ENCODE measurements around the gene RAB3C. TPM values are rescaled to one million over a fixed set of nuclear protein-coding genes. Genes with fewer than 3 reads are reported as not detected.

The RAB3C gene
- total RNA-seq, 1 donor from 2014 or later: 0.84 TPM

DNA sequence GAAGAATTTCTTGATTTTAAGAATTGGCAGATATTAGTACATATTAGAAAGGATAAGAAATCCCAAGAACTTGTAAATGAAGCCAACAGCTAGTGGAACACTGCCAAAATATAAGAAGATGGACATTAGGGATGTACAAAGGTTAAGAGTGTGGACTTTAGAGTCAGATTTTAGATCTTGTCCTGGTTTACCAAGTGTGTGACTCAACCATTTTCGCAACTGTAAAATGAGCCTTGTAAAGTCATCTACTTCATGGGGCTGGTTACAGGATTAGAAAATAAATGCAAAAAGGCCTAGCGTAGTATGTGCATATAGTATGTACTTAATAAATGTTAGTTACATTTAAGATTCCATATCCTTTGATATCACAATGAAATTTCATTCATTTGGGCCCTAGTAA is 260.0 kb downstream of the RAB3C start:
- intact Hi-C loops (cut with micrococcal nuclease): no loop called here
- DNase-seq (no peak), ATAC-seq (no peak)

DNA sequence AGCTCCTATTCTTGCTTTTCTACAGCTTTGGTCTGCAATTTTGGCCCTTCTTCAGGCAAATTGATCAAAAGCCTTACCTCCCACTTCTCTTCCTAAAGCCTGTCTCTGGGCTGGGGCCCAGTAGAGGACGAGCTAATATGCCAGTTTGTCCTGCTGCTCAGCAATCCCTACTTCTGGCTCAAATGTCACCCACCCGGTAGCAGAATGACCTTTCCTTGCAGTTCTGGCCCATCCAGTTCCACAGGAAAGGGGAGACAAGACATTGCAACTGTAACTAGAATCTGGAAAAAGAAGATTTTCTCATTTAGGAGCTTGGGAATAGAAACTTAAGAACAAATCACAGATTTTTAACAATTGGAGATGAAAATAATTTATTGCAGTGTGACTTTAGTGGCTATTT is 261.5 kb downstream of the RAB3C start:
- DNase-seq (no peak), ATAC-seq (no peak)
- intact Hi-C loops (cut with micrococcal nuclease): no loop called here

DNA sequence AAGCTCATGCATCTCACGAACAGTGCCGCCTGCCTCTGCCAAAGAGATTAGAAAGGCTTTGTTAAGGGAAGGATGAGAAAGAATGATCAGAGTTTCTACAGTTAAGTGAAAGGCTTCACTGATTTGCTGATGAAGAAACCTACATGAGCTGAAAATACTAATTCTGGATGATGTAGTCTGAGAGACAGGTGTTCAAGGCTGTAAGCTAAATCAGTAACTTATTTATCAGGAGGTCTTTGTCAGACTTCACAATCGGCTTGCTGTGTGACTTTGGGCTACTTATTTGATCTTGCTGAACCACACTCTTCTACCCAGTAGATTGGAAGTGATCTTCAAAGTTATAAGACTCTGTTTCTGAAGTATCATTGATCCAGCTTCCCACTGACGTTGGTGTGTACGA is 264.2 kb downstream of the RAB3C start:
- intact Hi-C loops (cut with micrococcal nuclease): no loop called here
- DNase-seq (no peak), ATAC-seq (no peak)

DNA sequence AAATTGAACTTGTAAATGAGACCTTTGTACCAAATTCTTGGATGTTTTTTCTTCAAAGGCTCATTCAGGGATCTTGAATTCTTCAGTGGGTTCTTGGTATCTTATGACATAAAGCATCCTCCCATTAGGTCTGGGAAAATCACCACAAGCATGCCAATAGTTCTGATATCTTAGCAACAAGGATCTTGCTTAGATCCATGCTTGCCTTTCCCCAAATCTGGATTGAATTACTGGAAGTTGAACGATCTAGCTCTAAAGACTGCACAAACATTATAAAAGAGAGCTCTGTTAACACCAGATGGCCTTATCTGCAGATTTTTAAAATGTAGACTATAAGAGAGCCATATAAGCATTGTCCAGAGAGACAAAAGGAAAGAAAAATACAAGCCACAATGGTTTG is 266.3 kb downstream of the RAB3C start:
- no peak for DNase-seq
- ATAC-seq: no peak
- intact Hi-C loops (cut with micrococcal nuclease): no loop called here

DNA sequence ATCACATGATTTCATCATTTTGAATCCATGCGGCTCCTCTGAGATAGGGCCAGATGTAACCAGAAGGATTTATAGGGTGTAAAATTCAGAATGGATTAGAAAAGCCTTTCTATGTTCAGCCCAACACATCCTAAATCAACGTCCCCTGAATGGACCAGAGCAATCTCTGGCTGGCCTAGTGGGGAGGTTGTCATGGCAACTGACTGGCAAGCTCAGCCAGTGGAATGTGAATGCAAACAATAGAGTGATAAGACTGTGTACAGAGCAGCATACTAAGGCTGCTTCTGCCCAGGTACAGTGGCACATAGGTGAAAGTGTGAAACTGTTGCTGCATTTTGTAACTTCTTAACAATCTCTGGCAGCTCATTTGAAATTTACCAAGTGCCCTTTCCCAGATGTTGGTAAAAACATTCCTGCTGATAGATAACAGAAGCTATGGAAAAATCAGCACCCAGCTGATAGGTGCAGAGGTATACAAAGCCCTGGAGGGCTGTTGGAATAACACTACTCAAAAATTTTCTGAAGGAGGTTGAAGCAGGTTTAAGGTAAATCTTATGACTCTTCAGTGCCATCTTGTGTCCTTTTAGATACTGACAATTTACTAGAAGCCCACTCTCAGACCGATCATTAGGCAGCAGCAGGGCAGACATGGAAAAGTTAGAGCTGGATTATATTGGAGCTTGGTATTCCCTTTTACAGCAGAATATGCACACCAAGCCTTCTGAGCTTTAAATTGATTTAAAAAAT is 267.2 kb downstream of the RAB3C start:
- peak; percentile 36 for ATAC-seq
- intact Hi-C loops (cut with micrococcal nuclease): loop anchor here (5.0 kb wide), 1 partner anchor 353 kb away; no protein-coding TSS in a partner anchor

DNA sequence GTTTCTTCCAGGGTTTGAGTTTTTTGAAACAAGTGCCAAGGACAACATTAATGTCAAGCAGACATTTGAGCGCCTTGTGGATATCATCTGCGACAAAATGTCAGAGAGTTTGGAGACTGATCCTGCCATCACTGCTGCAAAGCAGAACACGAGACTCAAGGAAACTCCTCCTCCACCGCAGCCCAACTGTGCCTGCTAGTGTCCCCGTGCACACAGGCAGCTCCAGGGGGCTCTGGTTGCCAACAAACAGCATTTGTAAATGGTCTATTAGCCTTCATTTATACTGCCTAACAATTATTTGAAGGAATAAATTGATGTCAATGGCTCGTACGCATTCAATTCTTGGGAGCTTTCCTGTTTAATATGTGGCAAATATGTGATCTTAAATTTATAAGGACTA is 268.3 kb downstream of the RAB3C start:
- ATAC-seq (no peak), DNase-seq (no peak)
- intact Hi-C loops (cut with micrococcal nuclease): loop anchor here (5.0 kb wide), 1 partner anchor 354 kb away; no protein-coding TSS in a partner anchor

More for the DNA sequence above, 267.2 kb downstream of the RAB3C start:
- no peak for DNase-seq

DNA sequence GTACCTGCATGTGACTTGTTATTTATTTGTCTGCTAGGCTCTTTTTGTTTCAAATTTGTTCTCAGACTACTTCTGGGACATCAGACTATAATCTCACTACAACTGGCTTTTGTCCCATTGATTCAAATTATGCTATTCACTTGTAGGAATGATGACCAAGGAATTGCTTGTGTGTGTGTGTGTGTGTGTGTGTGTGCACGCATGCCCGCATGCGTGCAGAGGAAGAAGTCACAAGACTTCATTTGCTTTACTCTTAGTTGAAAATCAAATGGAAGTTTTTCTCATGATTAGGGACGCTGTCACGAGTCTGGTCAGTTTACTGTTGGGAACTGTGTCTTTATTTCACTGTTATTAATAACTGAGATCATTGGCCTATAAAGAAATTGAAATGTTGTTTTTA is 268.7 kb downstream of the RAB3C start:
- intact Hi-C loops (cut with micrococcal nuclease): loop anchor here (5.0 kb wide), 1 partner anchor 354 kb away; no protein-coding TSS in a partner anchor
- ATAC-seq (no peak), DNase-seq (no peak)

DNA sequence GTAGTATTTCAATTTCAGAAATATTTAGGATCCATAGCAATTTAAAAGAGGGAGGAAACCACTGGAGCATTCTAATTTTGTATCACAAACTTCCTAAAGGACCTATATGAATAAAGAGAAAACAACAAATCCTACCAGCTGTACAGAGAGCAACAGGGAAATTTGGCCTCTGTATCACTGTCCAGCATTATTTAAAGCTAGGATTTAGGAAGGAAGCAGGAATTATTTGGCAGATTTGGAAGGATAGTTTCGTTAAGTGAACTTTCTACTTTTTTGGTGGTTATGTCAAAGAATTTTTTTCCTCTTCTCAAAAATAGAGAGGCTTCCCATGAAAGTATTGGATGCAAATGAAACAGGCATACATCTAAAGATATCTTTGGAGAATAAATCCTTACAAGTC is 269.7 kb downstream of the RAB3C start:
- ATAC-seq (no peak), DNase-seq (no peak)
- intact Hi-C loops (cut with micrococcal nuclease): loop anchor here (5.0 kb wide), 1 partner anchor 355 kb away; no protein-coding TSS in a partner anchor

DNA sequence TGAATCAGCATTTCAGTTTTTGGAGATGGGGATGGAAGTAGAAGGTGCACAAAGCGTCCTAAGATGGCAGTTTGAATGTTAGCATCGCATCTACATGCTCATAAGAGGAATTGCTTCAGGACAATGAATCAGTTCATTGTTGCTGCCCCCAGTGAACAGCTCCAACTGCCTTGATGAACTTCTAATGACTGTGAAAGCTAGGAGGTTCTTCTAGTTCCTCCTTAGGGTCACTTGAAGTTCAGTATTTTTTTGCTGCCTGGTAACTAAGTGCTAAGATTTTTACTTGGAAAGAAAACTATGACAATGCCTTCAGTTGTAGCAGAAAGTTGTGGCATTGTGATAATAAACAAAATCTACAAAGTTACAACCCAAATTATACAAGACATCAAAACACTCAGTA is 271.6 kb downstream of the RAB3C start:
- ATAC-seq: no peak
- DNase-seq: no peak
- intact Hi-C loops (cut with micrococcal nuclease): loop anchor here (5.0 kb wide), 1 partner anchor 357 kb away; no protein-coding TSS in a partner anchor

DNA sequence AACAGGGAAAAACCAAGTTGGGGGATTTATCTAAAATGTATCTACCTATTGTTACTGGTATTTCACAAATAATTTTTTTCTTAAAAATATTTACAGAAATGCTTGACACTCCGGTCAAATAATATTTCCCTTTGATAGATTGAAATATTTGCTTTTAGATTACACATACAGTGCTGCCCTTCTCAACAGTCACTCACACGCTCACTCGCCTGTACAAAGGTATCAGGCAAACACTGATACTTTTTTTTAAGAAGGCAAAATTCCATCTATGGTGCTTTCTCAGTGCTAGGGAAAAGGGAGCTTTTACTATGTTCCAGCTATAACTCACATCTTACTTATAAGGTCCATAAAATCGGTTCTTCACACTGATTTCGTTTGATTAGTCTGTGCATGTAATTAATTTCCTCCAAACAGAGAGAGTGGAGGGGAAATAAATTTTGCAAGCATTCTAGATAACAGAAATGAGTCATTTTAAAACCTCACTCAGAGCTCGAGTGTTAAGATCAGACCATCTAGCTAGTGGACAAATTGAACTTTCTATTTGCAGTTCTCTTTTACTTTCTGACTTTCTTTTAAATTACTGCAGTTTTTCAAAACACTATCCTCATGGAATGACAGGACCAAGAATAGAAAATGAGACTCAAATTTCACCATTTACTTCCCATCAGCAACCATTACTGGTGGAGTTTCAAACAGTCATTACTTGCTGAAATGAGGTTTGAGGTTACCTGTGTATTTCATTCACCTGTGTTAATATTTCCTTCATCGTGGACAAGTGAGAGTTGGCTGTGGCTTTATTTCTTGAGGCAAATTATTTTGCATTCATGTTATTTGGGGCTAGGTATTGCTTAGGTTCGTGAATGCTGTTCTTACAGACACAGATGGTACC is 273.2 kb downstream of the RAB3C start:
- DNase-seq (no peak), ATAC-seq (no peak)
- intact Hi-C loops (cut with micrococcal nuclease): no loop called here

DNA sequence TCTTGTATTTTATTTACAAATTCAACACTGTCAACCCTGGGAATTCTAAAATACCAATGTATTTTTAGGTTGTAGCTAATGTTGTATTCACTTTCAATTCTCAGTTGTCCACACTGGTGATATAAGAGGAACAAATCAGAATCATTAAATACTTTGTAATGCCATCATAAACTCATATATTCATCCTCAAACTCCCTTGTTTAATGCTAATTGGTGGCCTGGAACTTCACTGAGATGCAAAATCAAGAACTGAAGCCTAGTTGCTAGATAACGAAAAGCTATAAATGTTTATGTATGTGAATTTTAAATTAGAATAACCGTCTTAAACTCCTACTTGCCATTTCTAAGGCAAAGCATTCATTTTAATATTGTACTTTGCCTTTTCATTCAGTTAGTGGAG is 274.7 kb downstream of the RAB3C start:
- ATAC-seq: no peak
- DNase-seq: no peak
- intact Hi-C loops (cut with micrococcal nuclease): no loop called here

DNA sequence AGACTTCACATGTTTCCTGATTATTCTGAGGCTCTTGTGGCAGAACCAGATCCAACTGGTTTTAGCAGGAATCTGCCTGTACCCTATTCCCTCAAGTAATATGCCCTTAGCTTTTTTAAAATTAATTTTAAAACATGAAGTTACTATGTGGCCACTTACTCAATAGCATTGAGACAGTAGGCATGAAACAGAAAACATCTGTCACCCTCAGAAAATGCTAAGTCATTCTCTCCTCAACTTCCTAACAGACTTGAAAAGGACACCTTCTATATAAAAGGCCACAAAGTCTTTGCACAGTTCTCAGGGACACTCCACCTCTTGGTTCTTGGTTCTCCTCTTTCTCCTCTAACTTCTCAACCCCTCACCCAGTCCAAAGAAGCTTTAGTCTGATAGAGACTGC is 277.8 kb downstream of the RAB3C start:
- intact Hi-C loops (cut with micrococcal nuclease): no loop called here
- ATAC-seq (no peak), DNase-seq (no peak)

DNA sequence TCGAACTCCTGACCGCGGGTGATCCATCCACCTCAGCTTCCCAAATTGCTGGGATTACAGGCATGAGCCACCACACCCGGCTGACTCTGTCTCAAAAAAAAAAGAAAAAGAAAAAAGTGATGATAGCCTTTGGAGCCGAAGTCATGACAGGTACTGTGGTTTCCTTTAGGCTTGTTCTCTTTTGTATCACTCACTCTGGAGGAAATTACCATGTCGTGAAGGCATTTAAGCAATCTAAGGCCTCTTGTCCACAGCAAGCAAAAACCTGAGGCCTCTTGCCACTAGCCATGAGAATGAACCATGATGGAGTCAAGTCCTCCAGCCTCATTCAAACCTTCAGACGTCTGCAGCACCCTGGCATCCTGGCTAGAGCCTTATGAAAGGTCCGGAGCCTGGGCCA is 286.1 kb downstream of the RAB3C start:
- intact Hi-C loops (cut with micrococcal nuclease): no loop called here
- DNase-seq (no peak), ATAC-seq (no peak)

DNA sequence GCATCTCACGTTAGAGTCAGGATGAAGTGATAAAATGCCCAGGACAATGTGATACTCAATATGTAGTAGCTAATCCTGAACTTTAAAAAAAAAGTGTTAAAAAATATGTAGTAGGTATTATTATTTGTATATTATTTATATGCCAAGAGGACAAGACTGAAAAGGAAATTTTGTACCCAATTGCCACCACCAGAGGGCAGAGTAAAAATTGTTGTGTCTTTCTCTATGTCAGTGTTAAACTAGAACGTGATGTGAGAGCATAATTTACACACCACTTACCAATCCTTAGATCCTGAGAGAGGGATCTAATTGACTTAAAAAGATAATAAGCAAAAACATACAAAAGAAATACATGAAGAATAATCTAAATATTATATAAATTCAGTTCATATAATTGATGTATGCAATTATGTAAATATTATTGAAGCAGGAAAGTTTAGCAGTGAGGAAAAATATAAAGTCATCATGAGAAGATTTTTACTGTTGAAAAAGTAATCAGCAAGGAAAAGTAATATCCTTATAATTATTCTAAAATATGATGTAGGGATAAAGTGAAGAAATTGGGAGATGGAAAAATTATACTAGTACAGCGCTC is 288.9 kb downstream of the RAB3C start:
- ATAC-seq (no peak), DNase-seq (no peak)
- intact Hi-C loops (cut with micrococcal nuclease): no loop called here

DNA sequence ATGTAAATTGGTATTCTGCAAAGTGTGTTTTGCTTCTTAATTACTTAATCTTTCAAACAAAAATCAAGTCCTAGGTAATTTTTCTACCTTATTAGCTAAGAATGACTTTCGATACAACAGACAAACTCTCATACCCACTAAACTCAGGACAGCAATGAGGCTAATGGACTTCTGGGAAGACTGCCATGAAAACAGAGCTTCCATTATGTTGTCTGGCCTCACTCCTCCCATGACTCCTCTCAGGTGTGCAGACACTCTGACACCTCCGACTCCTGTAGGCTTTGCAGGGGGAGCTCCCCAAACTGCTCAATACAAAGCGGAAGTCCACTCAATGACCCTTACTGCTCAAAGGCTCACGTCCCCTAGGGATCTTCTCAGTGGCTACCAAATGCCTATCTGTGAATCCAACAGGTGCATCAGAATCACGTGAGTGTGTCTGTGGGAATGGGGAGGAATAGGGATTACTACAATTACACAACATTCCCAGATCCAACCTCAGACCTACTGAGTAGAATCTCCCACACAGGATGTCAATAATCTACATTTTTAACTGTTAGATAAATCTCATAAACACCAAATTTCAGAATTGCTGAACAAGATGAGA is 289.9 kb downstream of the RAB3C start:
- no peak for DNase-seq
- intact Hi-C loops (cut with micrococcal nuclease): no loop called here
- ATAC-seq: no peak

DNA sequence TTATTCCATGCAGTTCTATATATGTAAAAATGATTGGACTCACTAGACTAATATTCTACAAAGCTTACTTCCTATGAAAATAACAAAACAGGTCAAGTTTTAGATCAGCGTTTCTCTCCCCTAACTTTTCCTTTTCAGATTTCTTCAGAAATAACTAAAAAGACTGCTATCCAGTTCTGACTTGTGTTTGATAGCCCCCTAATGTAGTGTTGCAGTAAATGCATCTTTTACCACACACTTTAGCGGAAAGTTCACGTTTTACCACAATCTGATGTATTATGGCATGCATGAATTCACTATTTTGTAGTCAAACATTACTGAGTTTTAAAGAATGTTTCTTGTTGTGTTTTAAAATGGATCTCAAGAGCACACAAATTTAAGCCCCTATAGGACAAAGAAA is 292.7 kb downstream of the RAB3C start:
- no peak for ATAC-seq
- intact Hi-C loops (cut with micrococcal nuclease): no loop called here
- no peak for DNase-seq

DNA sequence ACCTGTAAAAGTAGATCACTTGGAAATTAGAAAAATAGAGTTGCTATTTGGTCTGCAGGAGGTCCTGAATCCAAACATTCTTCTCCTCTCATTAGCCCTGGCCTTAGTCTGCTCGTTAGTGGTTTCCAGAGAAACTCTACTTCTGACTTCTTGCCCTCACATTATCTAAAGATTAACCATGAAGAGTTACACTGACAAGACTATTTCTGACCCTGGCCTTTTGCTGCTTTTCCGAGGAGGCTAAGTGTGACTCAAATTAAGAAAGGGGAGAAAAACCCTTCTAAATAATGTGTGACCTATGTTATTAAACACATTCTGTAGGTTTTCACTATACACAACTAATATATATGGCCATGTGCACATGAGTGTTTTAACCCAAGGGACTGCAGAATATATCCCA is 302.4 kb downstream of the RAB3C start:
- intact Hi-C loops (cut with micrococcal nuclease): loop anchor here (10.0 kb wide), 1 partner anchor 290 kb away; no protein-coding TSS in a partner anchor
- ATAC-seq (no peak), DNase-seq (no peak)

DNA sequence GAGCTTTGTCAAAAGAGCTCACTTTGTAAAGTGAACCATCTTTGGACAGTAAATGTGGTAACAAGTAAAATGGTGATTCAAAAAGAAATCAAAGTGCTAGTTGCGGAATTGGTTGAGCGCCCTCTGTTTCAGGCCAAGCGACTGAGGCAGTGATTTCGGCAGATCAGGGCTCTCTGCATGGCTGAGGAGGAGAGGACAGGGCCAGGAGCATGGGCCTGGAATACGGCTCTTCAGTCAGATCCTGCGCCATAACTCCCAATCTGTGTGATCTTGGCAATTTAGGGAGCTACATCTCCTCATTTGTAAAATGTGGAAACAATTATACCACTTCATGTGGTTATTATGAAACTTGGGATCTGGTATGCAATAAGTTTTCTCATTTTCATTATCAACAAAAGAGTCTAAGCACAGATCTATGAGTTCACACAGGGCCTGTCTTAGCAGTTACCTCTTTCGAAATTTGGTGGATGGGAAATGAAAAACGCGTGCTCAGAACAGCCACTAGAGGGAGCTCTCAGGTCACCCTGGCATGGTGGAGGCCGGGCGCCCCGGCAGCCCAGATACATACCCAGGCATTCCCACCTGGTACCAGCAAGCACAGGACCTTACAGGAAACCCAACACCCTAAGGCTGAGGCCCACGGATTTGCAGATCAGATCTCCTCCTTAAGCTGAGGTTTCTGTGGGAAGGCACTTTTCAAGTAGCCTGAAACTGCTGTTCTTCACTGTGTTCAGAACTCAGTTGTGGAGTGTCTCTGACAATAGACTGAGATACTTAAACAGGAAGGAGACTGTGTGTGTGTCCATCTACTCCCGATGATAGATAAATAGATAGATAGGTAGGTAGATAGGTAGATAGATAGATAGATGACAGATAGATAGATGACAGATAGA is 303.7 kb downstream of the RAB3C start:
- peak; percentile 72 for DNase-seq
- ATAC-seq: peak; percentile 57
- intact Hi-C loops (cut with micrococcal nuclease): loop anchor here (10.0 kb wide), 1 partner anchor 288 kb away; no protein-coding TSS in a partner anchor

Data from left ventricle myocardium superior (tissue), 1 donor.